Measurements from ENCODE around the gene EXO1.

EXO1 gene

GRCh38 chr1:241891296-241891695 lies 43.3 kb downstream of the EXO1 start:
- DNase-seq (ENCODE audit: low spot score) = no peak

GRCh38 chr1:241894016-241894415 lies 46.0 kb downstream of the EXO1 start:
- no peak for DNase-seq (ENCODE audit: low spot score)

GRCh38 chr1:241895013-241895412 lies 47.0 kb downstream of the EXO1 start:
- no peak for DNase-seq (ENCODE audit: low spot score)

- DNase-seq (ENCODE audit: low spot score) = no peak
Measured at GRCh38 chr1:241896670-241896962, 48.6 kb downstream of the EXO1 start.

- DNase-seq (ENCODE audit: low spot score) = no peak
Measured at GRCh38 chr1:241899210-241899609, 51.2 kb downstream of the EXO1 start.

- no peak for DNase-seq (ENCODE audit: low spot score)
Measured at GRCh38 chr1:241900381-241900780, 52.4 kb downstream of the EXO1 start.

GRCh38 chr1:241902391-241903065 lies 54.5 kb downstream of the EXO1 start:
- no peak for DNase-seq (ENCODE audit: low spot score)

- DNase-seq (ENCODE audit: low spot score) = no peak
Measured at GRCh38 chr1:241916196-241916595, 68.2 kb downstream of the EXO1 start.

GRCh38 chr1:241917487-241917886 lies 69.5 kb downstream of the EXO1 start:
- no peak for DNase-seq (ENCODE audit: low spot score)

- peak; percentile 26 for DNase-seq (ENCODE audit: low spot score)
Measured at GRCh38 chr1:241918879-241919278, 70.9 kb downstream of the EXO1 start.

- DNase-seq (ENCODE audit: low spot score) = no peak
Measured at GRCh38 chr1:241924080-241924808, 76.2 kb downstream of the EXO1 start.

- no peak for DNase-seq (ENCODE audit: low spot score)
Measured at GRCh38 chr1:241926141-241926540, 78.1 kb downstream of the EXO1 start.

- no peak for DNase-seq (ENCODE audit: low spot score)
Measured at GRCh38 chr1:241927321-241927720, 79.3 kb downstream of the EXO1 start.

GRCh38 chr1:241932845-241933244 lies 84.8 kb downstream of the EXO1 start:
- DNase-seq (ENCODE audit: low spot score) = no peak

- DNase-seq (ENCODE audit: low spot score) = peak; percentile 35
Measured at GRCh38 chr1:241934201-241934848, 86.3 kb downstream of the EXO1 start.

- DNase-seq (ENCODE audit: low spot score) = no peak
Measured at GRCh38 chr1:241934866-241935265, 86.9 kb downstream of the EXO1 start.

Measured in AG08396 (cell line).